MM.1S (cell line): ENCODE results near the gene GRB10.

ENCODE experiments used
- DNase-seq: peaks from one replicate; pipeline ENCODE4 v3.0.0-alpha.2; 2015
- H2AFZ ChIP-seq: fragments of 300-600 bp; sonication (generic); 2 replicates; pipeline ENCODE4 v1.6.0; 2016; ENCODE audit warnings: antibody characterized with exemption, low read length
- H3F3A ChIP-seq: fragments of 300-600 bp; sonication (generic); 2 replicates; pipeline ENCODE4 v1.6.1; 2016; ENCODE audit warnings: mild to moderate bottlenecking, antibody characterized with exemption, low read length, moderate library complexity, mixed read lengths; ENCODE audit not compliant: insufficient read depth
- H3K27ac ChIP-seq: fragments of 300-600 bp; sonication (generic); 2 replicates; pipeline ENCODE4 v1.5.1; 2016; ENCODE audit warnings: mild to moderate bottlenecking, low read length
- H3K27me3 ChIP-seq: fragments of 300-600 bp; sonication (generic); replicated peaks from 2 replicates; pipeline ENCODE4 v1.6.0; 2016; ENCODE audit warnings: low read length; ENCODE audit not compliant: insufficient read depth
- H3K36me3 ChIP-seq: fragments of 300-600 bp; sonication (generic); replicated peaks from 2 replicates; pipeline ENCODE4 v1.6.1; 2016; ENCODE audit warnings: mild to moderate bottlenecking, low read length, mixed read lengths; ENCODE audit not compliant: insufficient read depth
- H3K4me1 ChIP-seq: fragments of 300-600 bp; sonication (generic); 2 replicates; pipeline ENCODE4 v1.6.1; 2016; ENCODE audit warnings: low read length, mixed read lengths
- H3K4me2 ChIP-seq: fragments of 300-600 bp; sonication (generic); 2 replicates; pipeline ENCODE4 v1.6.0; 2016; ENCODE audit warnings: low read depth, low read length
- H3K4me3 ChIP-seq: fragments of 300-600 bp; sonication (generic); 2 replicates; pipeline ENCODE4 v1.5.1; 2016; ENCODE audit warnings: low read length, mixed read lengths
- H3K79me2 ChIP-seq: fragments of 300-600 bp; sonication (generic); 2 replicates; pipeline ENCODE4 v1.6.1; 2016; ENCODE audit warnings: mixed run types, low read length, mixed read lengths
- H3K9ac ChIP-seq: fragments of 300-600 bp; sonication (generic); 2 replicates; pipeline ENCODE4 v1.6.1; 2016; ENCODE audit warnings: low read length, mixed read lengths
- H3K9me2 ChIP-seq: fragments of 300-600 bp; sonication (generic); replicated peaks from 2 replicates; pipeline ENCODE4 v1.6.1; 2016; ENCODE audit warnings: mild to moderate bottlenecking, low read length, mixed read lengths; ENCODE audit not compliant: insufficient read depth
- H3K9me3 ChIP-seq: fragments of 300-600 bp; sonication (generic); replicated peaks from 2 replicates; pipeline ENCODE4 v1.6.1; 2016; ENCODE audit warnings: mild to moderate bottlenecking, low read length, mixed read lengths; ENCODE audit not compliant: insufficient read depth
- H4K20me1 ChIP-seq: fragments of 300-600 bp; sonication (generic); 2 replicates; pipeline ENCODE4 v1.6.1; 2016; ENCODE audit warnings: mild to moderate bottlenecking, low read length, moderate library complexity, mixed read lengths; ENCODE audit not compliant: insufficient read depth
- EZH2 ChIP-seq: fragments of 300-600 bp; sonication (generic); optimal IDR thresholded peaks from 2 replicates; pipeline ENCODE3; 2017; ENCODE audit warnings: low read depth, mild to moderate bottlenecking, antibody characterized with exemption, low read length, mixed read lengths
- EZH2phosphoT487 ChIP-seq: fragments of 300-600 bp; sonication (generic); IDR thresholded peaks from 2 replicates; pipeline ENCODE4 v1.6.1; 2018; ENCODE audit warnings: antibody characterized with exemption, low read length
- TF ChIP-seq, protein P1 (sequence below): fragments of 300-600 bp; sonication (generic); IDR thresholded peaks from 2 replicates; pipeline ENCODE4 v1.5.1; 2016; ENCODE audit warnings: antibody characterized with exemption, low read length, mixed read lengths

Gene GRB10

DNA sequence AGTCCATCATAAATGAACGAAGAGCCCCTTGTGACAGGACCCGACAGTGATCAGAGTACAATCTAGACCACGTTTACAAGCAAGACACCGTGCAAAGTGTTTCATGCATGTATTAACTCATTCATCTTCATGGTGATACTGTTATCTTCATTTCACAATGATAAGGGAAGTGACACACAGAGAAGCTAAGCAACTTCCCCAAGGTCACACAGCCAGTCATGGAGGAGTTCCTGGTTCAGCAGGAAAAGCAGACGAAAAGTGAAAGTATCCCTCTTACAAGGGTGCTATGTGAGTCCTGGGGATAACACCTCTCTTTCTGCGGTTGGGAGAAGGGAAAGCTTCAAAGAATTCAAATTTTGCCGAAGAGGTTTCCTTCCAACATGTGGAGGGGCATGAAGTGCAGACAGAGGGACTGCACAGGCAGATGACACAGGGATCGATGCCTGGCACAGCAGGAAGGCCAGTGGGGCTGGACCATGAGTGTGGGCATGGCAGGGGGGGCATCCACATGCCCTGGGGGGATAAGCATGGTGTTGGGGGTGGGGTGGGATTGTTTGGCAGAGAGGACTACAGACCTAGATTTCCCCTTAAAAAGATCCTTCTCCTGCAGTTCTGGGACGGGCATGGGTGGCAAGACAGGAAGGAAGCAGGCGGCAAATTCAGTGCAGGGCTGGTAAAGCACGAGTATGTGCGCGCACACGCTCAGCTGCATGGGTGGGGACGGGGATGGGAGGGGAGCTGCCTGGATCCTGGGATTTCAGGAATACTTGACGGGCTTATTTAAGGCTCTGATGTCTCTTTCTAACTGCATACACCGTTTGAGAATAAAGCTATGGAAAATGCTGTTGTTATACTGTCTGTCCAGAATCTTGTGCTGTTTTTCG, 184.0 kb downstream of the GRB10 start:
- TF ChIP-seq, protein P1, sequence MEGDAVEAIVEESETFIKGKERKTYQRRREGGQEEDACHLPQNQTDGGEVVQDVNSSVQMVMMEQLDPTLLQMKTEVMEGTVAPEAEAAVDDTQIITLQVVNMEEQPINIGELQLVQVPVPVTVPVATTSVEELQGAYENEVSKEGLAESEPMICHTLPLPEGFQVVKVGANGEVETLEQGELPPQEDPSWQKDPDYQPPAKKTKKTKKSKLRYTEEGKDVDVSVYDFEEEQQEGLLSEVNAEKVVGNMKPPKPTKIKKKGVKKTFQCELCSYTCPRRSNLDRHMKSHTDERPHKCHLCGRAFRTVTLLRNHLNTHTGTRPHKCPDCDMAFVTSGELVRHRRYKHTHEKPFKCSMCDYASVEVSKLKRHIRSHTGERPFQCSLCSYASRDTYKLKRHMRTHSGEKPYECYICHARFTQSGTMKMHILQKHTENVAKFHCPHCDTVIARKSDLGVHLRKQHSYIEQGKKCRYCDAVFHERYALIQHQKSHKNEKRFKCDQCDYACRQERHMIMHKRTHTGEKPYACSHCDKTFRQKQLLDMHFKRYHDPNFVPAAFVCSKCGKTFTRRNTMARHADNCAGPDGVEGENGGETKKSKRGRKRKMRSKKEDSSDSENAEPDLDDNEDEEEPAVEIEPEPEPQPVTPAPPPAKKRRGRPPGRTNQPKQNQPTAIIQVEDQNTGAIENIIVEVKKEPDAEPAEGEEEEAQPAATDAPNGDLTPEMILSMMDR, result no peak
- no peak for TF ChIP-seq EZH2phosphoT487
- TF ChIP-seq EZH2, result no peak
- H3K4me3 ChIP-seq, result no peak overlapping the region
- no peak overlapping the region for H2AFZ ChIP-seq
- peaks cover 11% of the 10 kb centered on the region; the same call in 1 of the 2 replicates for H3K4me1 ChIP-seq
- H3K27ac ChIP-seq, result no peak overlapping the region
- H3K27me3 ChIP-seq, result no peaks in the 10 kb centered on the region
- H3K4me2 ChIP-seq, result no peak overlapping the region
- no peak overlapping the region for H3K9ac ChIP-seq
- no peaks in the 10 kb centered on the region for H3K79me2 ChIP-seq
- H3K36me3 ChIP-seq, result no peaks in the 10 kb centered on the region
- no peaks in the 10 kb centered on the region for H3K9me2 ChIP-seq
- no peak for DNase-seq
- no peaks in the 10 kb centered on the region; the same call in 1 of the 2 replicates for H3F3A ChIP-seq
- H3K9me3 ChIP-seq, result no peaks in the 10 kb centered on the region
- no peaks in the 10 kb centered on the region for H4K20me1 ChIP-seq

DNA sequence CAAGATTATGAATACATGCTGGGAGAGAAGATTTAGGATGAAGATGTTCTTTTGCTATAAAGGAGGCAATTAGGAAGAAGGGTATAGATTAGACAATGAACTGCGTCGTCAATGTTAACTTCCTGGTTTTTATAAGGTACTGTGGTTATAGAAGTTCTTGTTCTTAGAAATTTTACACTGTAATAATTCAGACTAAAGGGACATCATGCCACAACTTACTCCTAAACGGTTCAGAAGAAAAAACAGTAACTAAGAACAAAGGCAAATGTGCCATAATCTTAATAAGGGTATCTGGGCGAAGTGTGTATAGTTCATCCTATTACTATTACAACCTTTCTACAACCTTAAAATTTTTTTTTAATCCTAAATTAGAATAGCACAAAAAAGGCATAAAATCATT, 186.2 kb downstream of the GRB10 start:
- Histone ChIP-seq H3K79me2 (no peaks in the 10 kb centered on the region), H3K4me2 (no peak overlapping the region), H3F3A (no peaks in the 10 kb centered on the region; the same call in 1 of the 2 replicates), H2AFZ (no peak overlapping the region), H3K36me3 (no peaks in the 10 kb centered on the region), H3K9me3 (no peaks in the 10 kb centered on the region), H4K20me1 (no peaks in the 10 kb centered on the region), H3K27ac (no peak overlapping the region), H3K4me1 (peaks cover 11% of the 10 kb centered on the region; the same call in 1 of the 2 replicates), H3K9ac (no peak overlapping the region), H3K27me3 (no peaks in the 10 kb centered on the region), H3K4me3 (no peak overlapping the region), H3K9me2 (no peaks in the 10 kb centered on the region)
- DNase-seq, result no peak
- TF ChIP-seq EZH2phosphoT487, result no peak
- TF ChIP-seq, protein P1, result no peak
- no peak for TF ChIP-seq EZH2

DNA sequence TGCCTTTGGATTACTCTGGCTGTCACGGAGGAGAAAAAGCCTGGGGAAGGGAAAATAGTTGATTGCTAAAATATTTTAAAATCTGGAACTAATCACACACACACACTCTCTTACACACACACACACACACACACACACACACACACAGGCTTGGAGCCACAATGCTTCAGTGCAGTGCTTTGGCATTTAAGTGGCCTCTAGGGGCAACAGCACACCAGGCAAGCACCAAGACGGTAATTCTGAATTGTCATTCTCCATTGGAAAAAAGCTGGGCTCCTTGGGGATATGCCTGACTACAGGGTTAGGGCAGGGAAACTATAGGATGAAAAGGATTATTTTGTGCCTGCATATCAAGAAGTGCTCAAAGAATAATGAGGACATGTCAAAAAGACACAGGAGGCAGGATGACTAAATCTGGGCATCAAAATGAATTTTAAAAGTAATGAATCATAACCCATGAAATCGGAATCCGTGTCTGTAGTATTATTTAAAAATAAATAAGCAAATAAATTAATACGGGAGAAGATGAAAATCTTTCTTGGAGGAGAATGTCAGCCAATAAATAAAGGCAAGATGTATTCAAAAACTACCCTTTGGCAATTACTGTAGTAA, 187.1 kb downstream of the GRB10 start:
- H3K36me3 ChIP-seq, result no peaks in the 10 kb centered on the region
- H3K9ac ChIP-seq, result no peak overlapping the region
- no peak for TF ChIP-seq EZH2phosphoT487
- TF ChIP-seq, protein P1, result peak; percentile 55
- H3K4me3 ChIP-seq, result no peak overlapping the region
- peak overlapping the region; percentile 28; the same call in 1 of the 2 replicates for H3K4me2 ChIP-seq
- H3F3A ChIP-seq, result no peaks in the 10 kb centered on the region; the same call in 1 of the 2 replicates
- no peaks in the 10 kb centered on the region for H3K9me3 ChIP-seq
- H3K79me2 ChIP-seq, result no peaks in the 10 kb centered on the region
- H4K20me1 ChIP-seq, result no peaks in the 10 kb centered on the region
- no peaks in the 10 kb centered on the region for H3K27me3 ChIP-seq
- H3K27ac ChIP-seq, result peak overlapping the region; percentile 47; the same call in 1 of the 2 replicates
- peaks cover 11% of the 10 kb centered on the region; the same call in 1 of the 2 replicates for H3K4me1 ChIP-seq
- peak; percentile 60 for DNase-seq
- H2AFZ ChIP-seq, result no peak overlapping the region
- H3K9me2 ChIP-seq, result no peaks in the 10 kb centered on the region
